Activated naive CD8-positive, alpha-beta T cell treated with anti-CD3 and anti-CD28 coated beads, Interleukin-2, amount 10 ng/mL, durations not matched to agents 7 days and 5 days (primary cell): ENCODE measurements around the gene DSG3. TPM values are rescaled to one million over a fixed set of nuclear protein-coding genes. Genes with fewer than 3 reads are reported as not detected.
"Not testable (repeated sequence)": the region's sequence is repeated elsewhere in the genome, so short reads cannot be mapped to it uniquely, and the experiment has no call there.

Source experiments
- ATAC-seq: fragments of 150-1000 bp; cut with Tn5 transposase; one replicate; pipeline ENCODE4 v1.10.0; 2021; ENCODE audit warnings: low read depth, moderate library complexity
- POLR2A ChIA-PET: fragments of 350-600 bp; sonication (Branson Sonifier 250); formaldehyde crosslinking; loops from one replicate; lab custom pipeline; 2021; ENCODE audit warnings: antibody characterized with exemption; lab: Charles Lee
- DNase-seq: peaks from one replicate; pipeline ENCODE4 v3.0.0; 2021
- H3K27ac Mint-ChIP-seq: one replicate; pipeline ENCODE4 v1.8.0; 2022; ENCODE audit warnings: mild to moderate bottlenecking, mixed read lengths
- H3K27me3 Mint-ChIP-seq: one replicate; pipeline ENCODE4 v1.8.0; 2022; ENCODE audit warnings: mild to moderate bottlenecking, moderate library complexity, mixed read lengths
- H3K36me3 Mint-ChIP-seq: one replicate; pipeline ENCODE4 v1.8.0; 2021; ENCODE audit warnings: mild to moderate bottlenecking, mixed read lengths
- H3K4me1 Mint-ChIP-seq: one replicate; pipeline ENCODE4 v1.8.0; 2021; ENCODE audit warnings: mixed read lengths
- H3K4me3 Mint-ChIP-seq: one replicate; pipeline ENCODE4 v1.8.0; 2022; ENCODE audit warnings: mild to moderate bottlenecking, moderate library complexity, mixed read lengths
- H3K9me3 Mint-ChIP-seq: one replicate; pipeline ENCODE4 v1.8.0; 2021; ENCODE audit warnings: mixed read lengths
- total RNA-seq, 2 experiments: library from RNA; stranded (reverse); gene quantifications; one replicate each; pipeline ENCODE4 v1.2.3, GENCODE V29; 2021

Gene DSG3
- total RNA-seq, 2 experiments from 2014 or later = not detected

GRCh38 chr18:31504455-31505147 lies 57.1 kb downstream of the DSG3 start:
- POLR2A ChIA-PET = no interaction called here
- no peak overlapping the region for H3K27ac Mint-ChIP-seq
- peaks cover 2% of the 10 kb centered on the region for H3K9me3 Mint-ChIP-seq
- H3K4me1 Mint-ChIP-seq = no peaks in the 10 kb centered on the region
- H3K27me3 Mint-ChIP-seq = peaks cover 12% of the 10 kb centered on the region
- H3K4me3 Mint-ChIP-seq = no peak overlapping the region
- DNase-seq (no peak), ATAC-seq (no peak)
- no peaks in the 10 kb centered on the region for H3K36me3 Mint-ChIP-seq

GRCh38 chr18:31505156-31505555 lies 57.6 kb downstream of the DSG3 start:
- H3K9me3 Mint-ChIP-seq = peaks cover 2% of the 10 kb centered on the region
- DNase-seq (no peak), ATAC-seq (no peak)
- H3K27ac Mint-ChIP-seq = no peak overlapping the region
- peaks cover 11% of the 10 kb centered on the region for H3K27me3 Mint-ChIP-seq
- H3K4me1 Mint-ChIP-seq = no peaks in the 10 kb centered on the region
- no peaks in the 10 kb centered on the region for H3K36me3 Mint-ChIP-seq
- POLR2A ChIA-PET = no interaction called here
- no peak overlapping the region for H3K4me3 Mint-ChIP-seq

GRCh38 chr18:31506024-31506742 lies 58.6 kb downstream of the DSG3 start:
- Mint-ChIP-seq H3K27ac (no peak overlapping the region), H3K4me3 (no peak overlapping the region), H3K4me1 (no peaks in the 10 kb centered on the region), H3K36me3 (no peaks in the 10 kb centered on the region), H3K27me3 (peaks cover 3% of the 10 kb centered on the region), H3K9me3 (peaks cover 2% of the 10 kb centered on the region)
- no peak for DNase-seq
- ATAC-seq = no peak
- POLR2A ChIA-PET = no interaction called here

- H3K4me1 Mint-ChIP-seq, H3K9me3 Mint-ChIP-seq, DNase-seq, H3K36me3 Mint-ChIP-seq, POLR2A ChIA-PET, ATAC-seq, H3K27ac Mint-ChIP-seq, H3K4me3 Mint-ChIP-seq, H3K27me3 Mint-ChIP-seq: not testable (repeated sequence)
Measured at GRCh38 chr18:31507124-31507523, 59.6 kb downstream of the DSG3 start.

DNA sequence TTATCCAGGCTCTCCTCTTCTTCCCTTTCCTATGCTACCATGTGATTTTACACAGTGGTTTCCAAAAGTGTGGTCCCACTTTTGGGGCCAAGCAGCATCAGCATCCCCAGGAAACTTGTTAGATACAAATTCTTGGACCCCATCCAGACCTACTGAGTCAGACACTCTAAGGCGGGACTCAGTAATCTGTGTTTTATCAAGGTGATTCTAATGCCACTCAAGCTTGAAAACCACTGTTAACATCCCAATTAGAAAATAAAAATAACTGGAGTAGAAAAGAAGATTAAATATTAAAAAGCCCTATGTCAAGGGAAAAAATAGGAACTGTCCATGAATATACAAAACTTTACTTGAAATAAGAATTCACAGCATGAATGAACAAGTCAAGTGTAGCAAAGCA lies 61.2 kb downstream of the DSG3 start:
- Mint-ChIP-seq H3K4me3 (no peak overlapping the region), H3K36me3 (no peaks in the 10 kb centered on the region), H3K27me3 (no peaks in the 10 kb centered on the region), H3K4me1 (no peaks in the 10 kb centered on the region), H3K9me3 (peaks cover 2% of the 10 kb centered on the region), H3K27ac (no peak overlapping the region)
- POLR2A ChIA-PET = no interaction called here
- no peak for ATAC-seq
- no peak for DNase-seq

- H3K9me3 Mint-ChIP-seq = peaks cover 2% of the 10 kb centered on the region
- DNase-seq = no peak
- H3K27me3 Mint-ChIP-seq = no peaks in the 10 kb centered on the region
- H3K4me1 Mint-ChIP-seq = no peaks in the 10 kb centered on the region
- ATAC-seq = no peak
- H3K36me3 Mint-ChIP-seq = no peaks in the 10 kb centered on the region
- POLR2A ChIA-PET = no interaction called here
- H3K27ac Mint-ChIP-seq = no peak overlapping the region
- H3K4me3 Mint-ChIP-seq = no peak overlapping the region
Measured at GRCh38 chr18:31509571-31509970, 62.0 kb downstream of the DSG3 start.

DNA sequence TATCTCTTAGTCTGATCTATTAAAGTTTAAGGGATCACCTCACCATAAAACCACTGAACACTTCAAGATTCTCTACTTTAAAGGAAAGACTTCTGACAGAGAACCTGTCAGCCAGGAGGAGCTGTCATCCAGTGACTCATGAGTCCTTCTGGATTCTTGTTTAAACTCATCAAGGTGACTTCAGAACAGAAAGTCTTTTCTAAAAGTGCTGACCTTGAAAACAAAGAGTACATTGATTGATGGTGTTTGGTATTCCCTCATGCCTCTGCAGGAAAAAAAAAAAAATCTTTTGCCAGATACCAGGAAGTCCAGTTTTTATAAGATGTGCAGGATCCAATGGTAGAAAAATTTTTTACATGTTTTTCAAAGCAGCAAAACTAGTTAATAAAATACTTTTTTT lies 62.8 kb downstream of the DSG3 start:
- Mint-ChIP-seq H3K27ac (no peak overlapping the region), H3K4me3 (no peak overlapping the region), H3K9me3 (peaks cover 2% of the 10 kb centered on the region), H3K27me3 (no peaks in the 10 kb centered on the region), H3K4me1 (no peaks in the 10 kb centered on the region), H3K36me3 (no peaks in the 10 kb centered on the region)
- ATAC-seq (no peak), DNase-seq (no peak)
- POLR2A ChIA-PET = no interaction called here

DNA sequence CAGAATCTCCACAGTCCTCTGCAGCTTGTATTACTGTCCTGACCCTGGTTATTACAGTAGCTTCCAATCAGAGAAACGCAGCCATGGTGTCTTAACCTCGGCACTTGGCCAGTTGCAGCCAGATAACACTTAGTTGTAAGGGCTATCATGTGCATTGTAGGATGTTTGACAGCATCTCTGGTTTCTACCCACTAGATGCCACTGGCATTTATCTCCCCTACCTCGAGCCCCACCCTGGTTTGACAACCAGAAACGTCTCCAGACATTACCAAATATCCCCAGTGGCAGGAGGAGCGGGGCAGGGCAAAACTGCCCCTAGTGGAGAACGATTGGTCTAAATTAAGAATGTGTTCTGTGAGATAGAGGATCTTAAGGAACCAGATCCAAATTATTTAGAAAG lies 63.6 kb downstream of the DSG3 start:
- Mint-ChIP-seq H3K4me3 (no peak overlapping the region), H3K36me3 (no peaks in the 10 kb centered on the region), H3K9me3 (peaks cover 2% of the 10 kb centered on the region), H3K27ac (no peak overlapping the region), H3K4me1 (no peaks in the 10 kb centered on the region), H3K27me3 (no peaks in the 10 kb centered on the region)
- no peak for DNase-seq
- ATAC-seq = no peak
- POLR2A ChIA-PET = no interaction called here

GRCh38 chr18:31512203-31512764 lies 64.7 kb downstream of the DSG3 start:
- H3K27ac Mint-ChIP-seq = no peak overlapping the region
- DNase-seq (no peak), ATAC-seq (no peak)
- POLR2A ChIA-PET = no interaction called here
- peaks cover 2% of the 10 kb centered on the region for H3K9me3 Mint-ChIP-seq
- H3K27me3 Mint-ChIP-seq = no peaks in the 10 kb centered on the region
- no peaks in the 10 kb centered on the region for H3K36me3 Mint-ChIP-seq
- H3K4me1 Mint-ChIP-seq = no peaks in the 10 kb centered on the region
- no peak overlapping the region for H3K4me3 Mint-ChIP-seq

DNA sequence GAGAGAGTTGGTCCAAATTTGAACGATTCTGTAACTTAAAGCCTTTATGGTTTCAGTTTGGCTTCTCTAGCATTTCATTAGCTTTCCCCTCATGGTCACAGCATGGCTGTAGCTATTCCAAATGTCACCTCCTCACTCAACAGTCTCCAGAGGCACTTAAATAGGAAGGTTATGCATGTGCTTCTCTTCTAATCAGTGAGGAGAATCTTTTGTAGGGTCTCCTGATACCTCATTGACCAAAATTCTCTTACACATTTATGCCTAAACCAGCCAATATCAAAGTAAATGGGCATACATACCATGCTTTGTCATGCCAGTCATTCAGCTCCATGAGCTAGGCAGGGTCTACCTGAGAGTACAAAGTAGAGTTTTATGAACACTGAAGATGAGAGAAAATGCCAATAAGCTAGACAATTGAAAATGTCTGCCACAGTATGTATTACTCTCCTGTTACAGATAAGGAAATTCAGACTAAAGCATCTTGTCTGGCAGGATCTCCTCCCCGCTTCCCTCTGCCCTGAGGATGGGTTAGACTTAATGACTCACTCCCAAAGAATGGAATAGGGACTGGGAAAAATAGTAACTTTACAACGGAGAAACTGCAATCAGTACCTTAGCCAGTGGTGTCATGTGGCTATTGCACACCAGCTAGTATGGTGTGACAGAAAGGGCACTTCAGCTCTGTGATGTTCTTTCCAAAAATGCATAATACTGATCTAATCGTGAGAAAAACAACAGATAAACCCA lies 65.8 kb downstream of the DSG3 start:
- ATAC-seq = no peak
- Mint-ChIP-seq H3K9me3 (no peaks in the 10 kb centered on the region), H3K27me3 (no peaks in the 10 kb centered on the region), H3K36me3 (no peaks in the 10 kb centered on the region), H3K4me1 (no peaks in the 10 kb centered on the region), H3K4me3 (no peak overlapping the region), H3K27ac (no peak overlapping the region)
- POLR2A ChIA-PET = no interaction called here
- DNase-seq = no peak

DNA sequence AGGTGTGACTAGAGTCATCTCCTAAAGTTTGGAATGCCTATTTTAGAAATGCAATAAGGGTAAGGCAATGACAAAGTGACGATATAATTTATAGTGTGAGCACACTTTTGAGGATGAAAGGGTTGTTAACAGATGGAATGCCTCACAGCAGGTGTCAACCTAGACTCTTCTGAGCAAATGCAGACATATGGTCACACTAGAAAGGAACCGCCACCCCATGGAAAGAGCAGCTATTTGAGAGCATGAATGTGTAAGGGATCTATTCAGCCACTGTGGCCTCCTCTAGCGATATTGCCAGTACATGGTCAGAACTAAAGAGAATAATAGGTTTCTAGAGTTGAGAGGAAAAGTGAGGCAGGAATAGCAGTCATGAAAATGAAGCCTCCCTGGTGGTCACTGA lies 68.9 kb downstream of the DSG3 start:
- Mint-ChIP-seq H3K27ac (no peak overlapping the region), H3K27me3 (no peaks in the 10 kb centered on the region), H3K9me3 (no peaks in the 10 kb centered on the region), H3K36me3 (no peaks in the 10 kb centered on the region), H3K4me3 (no peak overlapping the region), H3K4me1 (no peaks in the 10 kb centered on the region)
- POLR2A ChIA-PET = no interaction called here
- no peak for DNase-seq
- no peak for ATAC-seq

DNA sequence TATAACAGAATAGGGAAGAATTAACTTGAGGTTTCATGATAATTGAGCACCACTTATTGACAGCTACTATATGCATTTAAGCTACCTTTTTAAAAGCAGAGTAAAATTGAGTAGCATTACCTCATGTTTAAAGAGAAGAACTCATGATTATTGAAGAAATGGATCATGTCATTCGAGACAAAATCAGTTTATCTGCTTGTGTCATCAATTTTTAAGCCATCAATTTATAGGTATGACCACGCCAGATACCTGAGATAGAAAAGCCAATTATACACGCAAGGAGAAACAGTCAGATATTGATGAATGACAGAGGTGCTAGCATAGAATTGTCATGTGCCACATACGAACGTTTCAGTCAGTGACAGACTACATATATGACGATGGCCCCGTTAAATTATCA lies 78.8 kb downstream of the DSG3 start:
- Mint-ChIP-seq H3K4me1 (no peaks in the 10 kb centered on the region), H3K4me3 (no peak overlapping the region), H3K27ac (no peak overlapping the region), H3K27me3 (no peaks in the 10 kb centered on the region), H3K9me3 (no peaks in the 10 kb centered on the region), H3K36me3 (no peaks in the 10 kb centered on the region)
- DNase-seq (no peak), ATAC-seq (no peak)
- POLR2A ChIA-PET = no interaction called here
